Hematopoietic multipotent progenitor cell treated with erythropoietin and hydrocortisone succinate and interleukin-3 and kit ligand, for 8 days (in vitro differentiated cells): ENCODE data around the gene CYBC1.

Experiments used
- DNase-seq: peaks from one replicate; pipeline ENCODE4 v3.0.0-alpha.2; 2015

CYBC1 gene

GRCh38 chr17:82450357-82451106, at the start of gene CYBC1:
CYBC1 (minus strand) TSS chr17:82450752; CDS start chr17:82449254, 1,498 bp downstream.
- peak; percentile 92 for DNase-seq

- peak; percentile 57 for DNase-seq
Observed at GRCh38 chr17:82497483-82498405, 47.2 kb upstream of the CYBC1 start.

- DNase-seq, result peak; percentile 94
Observed at GRCh38 chr17:82496529-82497434, 46.2 kb upstream of the CYBC1 start.

GRCh38 chr17:82495844-82496528, 45.4 kb upstream of the CYBC1 start:
- peak; percentile 16 for DNase-seq

- DNase-seq, result peak; percentile 97
Observed at GRCh38 chr17:82494236-82495055, 43.9 kb upstream of the CYBC1 start.

GRCh38 chr17:82493226-82493781, 42.8 kb upstream of the CYBC1 start:
- no peak for DNase-seq

- DNase-seq, result no peak
Observed at GRCh38 chr17:82492643-82493225, 42.2 kb upstream of the CYBC1 start.

GRCh38 chr17:82491533-82491932, 41.0 kb upstream of the CYBC1 start:
- DNase-seq, result no peak

- no peak for DNase-seq
Observed at GRCh38 chr17:82491196-82491530, 40.6 kb upstream of the CYBC1 start.

GRCh38 chr17:82490512-82491195, 40.1 kb upstream of the CYBC1 start:
- DNase-seq, result no peak

GRCh38 chr17:82489851-82490511, 39.4 kb upstream of the CYBC1 start:
- DNase-seq, result no peak

GRCh38 chr17:82489117-82489516, 38.6 kb upstream of the CYBC1 start:
- no peak for DNase-seq

- no peak for DNase-seq
Observed at GRCh38 chr17:82487910-82488309, 37.4 kb upstream of the CYBC1 start.

GRCh38 chr17:82486231-82487094, 35.9 kb upstream of the CYBC1 start:
- DNase-seq, result no peak

- no peak for DNase-seq
Observed at GRCh38 chr17:82483836-82484235, 33.3 kb upstream of the CYBC1 start.

GRCh38 chr17:82483204-82483660, 32.7 kb upstream of the CYBC1 start:
- no peak for DNase-seq

GRCh38 chr17:82480318-82480717, 29.8 kb upstream of the CYBC1 start:
- no peak for DNase-seq

- DNase-seq, result no peak
Observed at GRCh38 chr17:82479602-82480001, 29.1 kb upstream of the CYBC1 start.
